HG02973 (cell line): ENCODE data around the gene SIL1.

ENCODE experiments used
- ATAC-seq: cut with Tn5 transposase; IDR thresholded peaks from one replicate; pipeline ENCODE4 v1.9.1; 2021; ENCODE audit warnings: moderate library complexity; ENCODE audit not compliant: unreplicated experiment

SIL1 gene

GRCh38 chr5:138898299-138898698 is 299.9 kb downstream of the SIL1 start:
- ATAC-seq: no peak
